Endothelial cell of umbilical vein (primary cell): ENCODE data around the gene NRARP.

Source experiments
- CTCF ChIP-seq, 2 donors: IDR thresholded peaks; 1 replicate in 1 of 2; 2 replicates in 1 of 2; pipeline ENCODE4 v1.5.1; 2011; ENCODE audit warnings: low read length in 2 of 2, mild to moderate bottlenecking in 2 of 2, moderate library complexity in 2 of 2, control low read depth in 1 of 2, inconsistent platforms in 1 of 2, low read depth in 1 of 2; ENCODE audit not compliant: insufficient read depth in 1 of 2; ENCODE audit errors: extremely low read depth in 1 of 2
- EZH2 ChIP-seq: IDR thresholded peaks from 2 replicates; pipeline ENCODE4 v1.6.1; 2012; ENCODE audit warnings: borderline replicate concordance, low read depth, mild to moderate bottlenecking, moderate library complexity, low read length, inconsistent platforms; ENCODE audit not compliant: severe bottlenecking
- FOS ChIP-seq: IDR thresholded peaks from 2 replicates; pipeline ENCODE4 v1.6.1; 2011; ENCODE audit warnings: mild to moderate bottlenecking, low read length, moderate library complexity, borderline replicate concordance; ENCODE audit not compliant: insufficient read depth
- GATA2 ChIP-seq: IDR thresholded peaks from 2 replicates; pipeline ENCODE4 v1.7.0; 2011; ENCODE audit warnings: low read depth, mild to moderate bottlenecking, moderate library complexity, mixed read lengths, low read length; ENCODE audit not compliant: insufficient read length, insufficient read depth
- MAX ChIP-seq: IDR thresholded peaks from 2 replicates; pipeline ENCODE4 v1.6.1; 2011; ENCODE audit not compliant: insufficient read depth, insufficient read length
- MYC ChIP-seq: IDR thresholded peaks from one replicate; pipeline ENCODE4 v1.6.1; 2011; ENCODE audit warnings: mild to moderate bottlenecking, low read depth, low read length
- POLR2A ChIP-seq: IDR thresholded peaks from 2 replicates; pipeline ENCODE4 v1.6.1; 2012; ENCODE audit warnings: low read depth, mild to moderate bottlenecking, control low read depth, low read length
- POLR2AphosphoS5 ChIP-seq: IDR thresholded peaks from 2 replicates; pipeline ENCODE4 v1.6.1; 2012; ENCODE audit warnings: low read depth, mild to moderate bottlenecking, control low read depth, low read length, moderate library complexity; ENCODE audit not compliant: insufficient read depth

- no peak for TF ChIP-seq MAX
- no peak for TF ChIP-seq CTCF (IDR thresholded peaks at IDR 0.05; ENCODE audit: extremely low read depth in 1 of 2, insufficient read depth in 1 of 2, low read depth in 1 of 2, low read length in 2 of 2)
- TF ChIP-seq POLR2A = no peak
- no peak for TF ChIP-seq POLR2AphosphoS5
- no peak for TF ChIP-seq EZH2
- no peak for TF ChIP-seq FOS
- TF ChIP-seq MYC = no peak
- TF ChIP-seq GATA2 = no peak
Observed at GRCh38 chr9:137264067-137264466, 38.0 kb downstream of the NRARP start.
